GM19025 (cell line): ENCODE measurements around the gene UTP25.
"Not testable (repeated sequence)": the region's sequence is repeated elsewhere in the genome, so short reads cannot be mapped to it uniquely, and the experiment has no call there.

Experiments used
- ATAC-seq: cut with Tn5 transposase; IDR thresholded peaks from one replicate; pipeline ENCODE4 v1.9.1; 2021; ENCODE audit warnings: mild to moderate bottlenecking, low read depth, moderate library complexity; ENCODE audit not compliant: unreplicated experiment

The UTP25 gene

DNA sequence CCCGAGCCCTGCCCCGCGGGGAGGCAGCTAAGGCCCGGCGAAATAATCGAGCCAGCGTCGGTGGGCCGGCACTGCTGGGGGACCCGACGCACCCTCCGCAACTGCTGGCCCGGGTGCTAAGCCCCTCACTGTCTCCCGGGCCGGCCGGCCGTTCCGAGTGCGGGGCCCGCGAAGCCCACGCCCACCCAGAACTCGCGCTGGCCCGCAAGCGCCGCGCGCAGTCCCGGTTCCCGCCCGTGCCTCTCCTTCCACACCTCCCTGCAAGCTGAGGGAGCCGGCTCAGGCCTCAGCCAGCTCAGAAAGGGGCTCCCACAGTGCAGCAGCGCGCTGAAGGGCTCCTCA, 61.3 kb downstream of the UTP25 start:
- no peak for ATAC-seq

- no peak for ATAC-seq
These were observed 63.0 kb downstream of the UTP25 start for GRCh38 chr1:209890641-209891330.

- no peak for ATAC-seq
These were observed 66.0 kb downstream of the UTP25 start for GRCh38 chr1:209893751-209894150.

DNA sequence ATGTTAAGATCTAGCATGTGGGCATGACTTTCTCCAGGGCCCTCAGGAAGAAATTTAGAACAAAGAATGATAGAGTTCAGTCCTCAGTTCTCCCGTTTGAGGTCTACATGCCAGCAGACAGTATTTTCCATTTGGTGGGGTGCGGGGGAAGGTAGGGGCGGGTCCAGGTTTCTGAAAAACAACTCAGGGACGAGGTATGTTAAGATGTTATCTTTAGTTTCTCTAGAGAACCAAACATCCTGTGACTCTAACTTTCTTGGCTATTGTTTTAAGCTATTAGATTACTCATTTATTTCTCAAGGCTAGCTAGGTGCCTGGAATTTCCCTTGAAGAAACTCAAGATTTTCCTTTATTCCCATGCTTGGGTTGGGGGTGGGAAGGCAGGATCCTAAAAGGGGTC, 67.9 kb downstream of the UTP25 start:
- no peak for ATAC-seq

DNA sequence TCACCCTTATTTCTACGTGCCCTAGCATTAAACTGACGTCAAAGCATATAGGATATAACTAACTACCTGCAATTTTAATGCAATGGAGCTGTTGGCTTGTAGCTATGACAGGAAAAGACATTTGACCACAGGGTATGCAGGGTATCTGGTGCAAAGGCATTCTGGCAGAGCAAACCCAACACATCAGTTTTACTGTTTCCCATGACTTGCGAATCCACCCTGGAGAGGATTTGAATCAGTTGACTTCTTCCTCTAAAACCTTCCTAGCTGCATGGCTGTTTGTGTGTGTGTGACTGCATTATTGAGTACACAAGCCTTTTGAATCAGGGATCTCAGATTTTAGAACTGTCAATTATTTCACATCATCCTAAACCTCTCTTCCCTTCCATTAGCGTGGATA, 68.6 kb downstream of the UTP25 start:
- no peak for ATAC-seq

- ATAC-seq: not testable (repeated sequence)
These were observed 70.5 kb downstream of the UTP25 start for GRCh38 chr1:209898271-209898670.

DNA sequence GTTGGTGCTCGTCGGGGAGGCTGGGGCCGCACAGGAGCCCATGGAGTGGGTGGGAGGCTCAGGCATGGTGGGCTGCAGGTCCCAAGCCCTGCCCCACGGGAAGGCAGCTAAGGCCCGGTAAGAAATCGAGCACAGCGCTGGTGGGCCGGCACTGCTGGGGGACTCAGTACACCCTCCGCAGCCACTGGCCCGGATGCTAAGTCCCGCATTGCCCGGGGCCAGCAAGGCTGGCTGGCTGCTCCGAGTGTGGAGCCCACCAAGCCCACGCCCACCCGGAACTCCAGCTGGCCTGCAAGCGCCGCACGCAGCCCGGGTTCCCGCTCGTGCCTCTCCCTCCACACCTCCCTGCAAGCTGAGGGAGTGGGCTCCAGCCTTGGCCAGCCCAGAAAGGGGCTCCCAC, 71.1 kb downstream of the UTP25 start:
- ATAC-seq: not testable (repeated sequence)

DNA sequence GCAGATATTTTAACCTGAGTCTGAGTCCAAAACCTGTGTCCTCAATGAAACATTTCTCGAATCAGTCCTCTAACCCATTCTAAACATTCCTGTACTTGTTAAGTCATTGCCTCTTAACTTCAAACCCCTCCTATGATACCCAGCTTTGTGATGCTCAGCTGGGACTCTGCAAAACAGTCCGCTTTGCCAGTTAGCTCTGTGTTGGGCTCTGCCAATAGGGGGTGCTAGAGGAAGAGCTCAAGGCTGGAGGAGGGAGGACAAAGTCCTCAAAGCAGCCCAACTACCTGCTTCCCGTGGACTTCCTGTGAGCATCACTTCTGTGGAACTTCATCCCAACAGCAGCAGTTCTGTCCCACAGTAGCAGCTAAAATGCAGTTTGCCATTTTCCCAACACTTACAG, 72.2 kb downstream of the UTP25 start:
- no peak for ATAC-seq

GRCh38 chr1:209900734-209901133, 73.0 kb downstream of the UTP25 start:
- ATAC-seq: no peak

GRCh38 chr1:209901211-209901610, 73.4 kb downstream of the UTP25 start:
- ATAC-seq: no peak

DNA sequence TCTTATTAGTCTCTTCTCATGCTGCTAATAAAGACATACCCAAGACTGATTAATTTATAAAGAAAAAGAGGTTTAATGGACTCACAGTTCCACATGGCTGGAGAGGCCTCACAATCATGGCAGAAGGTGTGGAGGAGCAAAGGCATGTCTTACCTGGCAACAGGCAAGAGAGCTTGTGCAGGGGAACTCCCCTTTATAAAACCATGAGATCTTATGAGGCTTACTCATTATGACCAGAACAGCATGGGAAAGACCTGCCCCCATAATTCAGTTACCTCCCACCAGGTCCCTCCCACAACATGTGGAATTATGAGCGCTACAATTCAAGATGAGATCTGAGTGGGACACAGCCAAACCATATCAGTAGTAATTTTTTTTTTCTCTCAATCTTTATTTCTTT, 77.0 kb downstream of the UTP25 start:
- not testable (repeated sequence) for ATAC-seq
